Measurements from ENCODE around the gene RNF212B.

The RNF212B gene

GRCh38 chr14:23297096-23297495 is 59.4 kb downstream of the RNF212B start:
- FAIRE-seq: no peak

GRCh38 chr14:23297611-23298277 is 60.0 kb downstream of the RNF212B start:
- FAIRE-seq: no peak

GRCh38 chr14:23299211-23299957 is 61.6 kb downstream of the RNF212B start:
- FAIRE-seq: peak; percentile 82

GRCh38 chr14:23299986-23300686 is 62.4 kb downstream of the RNF212B start:
- FAIRE-seq: no peak

GRCh38 chr14:23300687-23301223 is 63.0 kb downstream of the RNF212B start:
- FAIRE-seq: no peak

GRCh38 chr14:23301288-23301968 is 63.7 kb downstream of the RNF212B start:
- FAIRE-seq: no peak

- no peak for FAIRE-seq
Observed at GRCh38 chr14:23301969-23302289, 64.2 kb downstream of the RNF212B start.

GRCh38 chr14:23302290-23303225 is 64.8 kb downstream of the RNF212B start, which contains the start of gene PPP1R3E:
PPP1R3E (minus strand) TSS chr14:23302859; CDS start chr14:23302576, 283 bp downstream.
- FAIRE-seq: no peak

- peak; percentile 66 for FAIRE-seq
Observed at GRCh38 chr14:23306412-23307145, 68.8 kb downstream of the RNF212B start, which contains the start of gene BCL2L2. BCL2L2 (plus strand) TSS chr14:23306833; CDS start chr14:23307768, 935 bp downstream.

- no peak for FAIRE-seq
Observed at GRCh38 chr14:23307146-23307530, 69.4 kb downstream of the RNF212B start.

GRCh38 chr14:23307687-23308644 is 70.2 kb downstream of the RNF212B start:
- no peak for FAIRE-seq

- no peak for FAIRE-seq
Observed at GRCh38 chr14:23308721-23309445, 71.1 kb downstream of the RNF212B start.

GRCh38 chr14:23310546-23310945 is 72.8 kb downstream of the RNF212B start:
- no peak for FAIRE-seq

GRCh38 chr14:23316300-23316699 is 78.6 kb downstream of the RNF212B start:
- FAIRE-seq: no peak

GRCh38 chr14:23319746-23320583 is 82.2 kb downstream of the RNF212B start:
- FAIRE-seq: no peak

- FAIRE-seq: peak; percentile 99
Observed at GRCh38 chr14:23320584-23321571, 83.1 kb downstream of the RNF212B start, which contains the start of gene PABPN1. PABPN1 (plus strand) TSS chr14:23321457; CDS start chr14:23321470, 13 bp downstream.

Data from G401.6 (cell line).